Transverse colon (tissue), 3 donors: ENCODE data around the gene MYH11.

ENCODE experiments used
- CTCF ChIP-seq, 5 experiments: fragments of 200-600 bp in 3 of 5; fragments of 450-650 bp in 2 of 5; sonication (generic) in 3 of 5; IDR thresholded peaks; 1 replicate in 2 of 5; 2 replicates in 3 of 5; pipeline ENCODE4 v1.5.1; 2016 to 2017; ENCODE audit warnings: antibody characterized with exemption in 5 of 5, inconsistent platforms in 3 of 5, mild to moderate bottlenecking in 2 of 5, moderate library complexity in 1 of 5
- EP300 ChIP-seq: sonication (generic); formaldehyde crosslinking; IDR thresholded peaks from one replicate; pipeline ENCODE4 v1.6.1; 2017; ENCODE audit warnings: antibody characterized with exemption, low read depth
- POLR2A ChIP-seq: fragments of 450-650 bp; IDR thresholded peaks from one replicate; pipeline ENCODE4 v1.6.1; 2016; ENCODE audit warnings: antibody characterized with exemption, mild to moderate bottlenecking, moderate library complexity

- no peak for TF ChIP-seq POLR2A
- no peak for TF ChIP-seq CTCF (IDR thresholded peaks at IDR 0.05)
- no peak for TF ChIP-seq EP300
These were observed 41.8 kb upstream of the MYH11 start for GRCh38 chr16:15898654-15899053.
